Measurements from ENCODE around the gene KERA.

DNA sequence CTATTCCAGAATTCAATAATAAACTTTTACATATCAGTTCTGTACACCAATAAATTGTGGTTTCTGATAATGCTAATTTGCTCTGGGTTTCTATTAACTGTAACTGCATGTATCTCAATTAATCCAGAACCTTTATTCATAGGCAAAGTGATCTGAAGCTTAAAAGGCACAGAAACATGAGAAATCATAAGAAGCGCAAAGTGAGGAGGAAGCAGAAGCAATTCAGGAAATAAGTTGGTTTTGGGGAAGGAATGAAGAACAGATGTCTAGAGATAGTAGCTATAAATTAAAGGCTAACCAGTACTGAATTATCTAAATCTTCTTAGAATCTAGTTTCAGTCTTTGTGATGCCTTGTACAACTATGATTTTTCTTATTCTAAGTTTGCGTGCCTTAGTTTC, 24.6 kb downstream of the KERA start:
- no peak for TF ChIP-seq CTCF (IDR thresholded peaks at IDR 0.05)
- TF ChIP-seq POLR2A (IDR thresholded peaks at IDR 0.05): no peak
